Fibroblast of lung (primary cell): ENCODE measurements around the gene CLPTM1L. TPM values are rescaled to one million over a fixed set of nuclear protein-coding genes. Genes with fewer than 3 reads are reported as not detected.
A peak's percentile ranks its signal among the peaks of the same experiment; 100 is the strongest.
"Not testable (repeated sequence)": the region's sequence is repeated elsewhere in the genome, so short reads cannot be mapped to it uniquely, and the experiment has no call there.

ENCODE experiments used
- DNase-seq, 2 donors: peaks; one replicate each; pipeline versions ENCODE4 v3.0.0 to v3.0.0-alpha.2; 2010; ENCODE audit warnings: low read depth in 2 of 2
- H2AFZ ChIP-seq: 2 replicates; pipeline ENCODE4 v1.5.1; 2012; ENCODE audit warnings: low read length, control low read depth, inconsistent platforms
- H3K27ac ChIP-seq: 2 replicates; pipeline ENCODE4 v1.5.1; 2011; ENCODE audit warnings: low read length, control low read depth; ENCODE audit not compliant: insufficient read depth
- H3K27me3 ChIP-seq: 2 replicates; pipeline ENCODE4 v1.5.1; 2011; ENCODE audit warnings: mild to moderate bottlenecking, low read length; ENCODE audit not compliant: control insufficient read depth, insufficient read depth
- H3K36me3 ChIP-seq: 2 replicates; pipeline ENCODE4 v1.5.1; 2011; ENCODE audit warnings: low read length; ENCODE audit not compliant: control insufficient read depth, insufficient read depth
- H3K4me1 ChIP-seq: 2 replicates; pipeline ENCODE4 v1.5.1; 2011; ENCODE audit warnings: low read length; ENCODE audit not compliant: control insufficient read depth, insufficient read depth; ENCODE audit errors: extremely low read depth
- H3K4me2 ChIP-seq: 2 replicates; pipeline ENCODE4 v1.5.1; 2011; ENCODE audit warnings: low read length, control low read depth; ENCODE audit not compliant: insufficient read depth; ENCODE audit errors: extremely low read depth
- H3K4me3 ChIP-seq, 4 experiments: fragments of 200-600 bp in 1 of 4; sonication (generic) in 1 of 4; replicated peaks in 1 of 4; 2 replicates each; pipeline ENCODE4 v1.5.1; 2011 to 2016; ENCODE audit warnings: low read length in 4 of 4, low read depth in 3 of 4, mild to moderate bottlenecking in 3 of 4, control low read depth in 2 of 4, inconsistent platforms in 1 of 4, mixed read lengths in 1 of 4; ENCODE audit not compliant: insufficient read depth in 1 of 4; ENCODE audit errors: control extremely low read depth in 1 of 4
- H3K79me2 ChIP-seq: 2 replicates; pipeline ENCODE4 v1.5.1; 2012; ENCODE audit warnings: mild to moderate bottlenecking, low read length, inconsistent platforms; ENCODE audit not compliant: control insufficient read depth, insufficient read depth
- H3K9ac ChIP-seq: 2 replicates; pipeline ENCODE4 v1.5.1; 2011; ENCODE audit warnings: mild to moderate bottlenecking, low read length, control low read depth; ENCODE audit not compliant: insufficient read depth
- H3K9me3 ChIP-seq: 2 replicates; pipeline ENCODE4 v1.5.1; 2012; ENCODE audit warnings: low read depth, low read length; ENCODE audit not compliant: control insufficient read depth, insufficient read depth
- H4K20me1 ChIP-seq: 2 replicates; pipeline ENCODE4 v1.5.1; 2011; ENCODE audit warnings: low read length; ENCODE audit not compliant: control insufficient read depth, insufficient read depth; ENCODE audit errors: extremely low read depth
- CTCF ChIP-seq, 2 donors: IDR thresholded peaks in 1 of 2; conservative IDR thresholded peaks in 1 of 2; 1 replicate in 1 of 2; 2 replicates in 1 of 2; pipeline ENCODE4 v1.5.1; 2011 to 2012; ENCODE audit warnings: low read length in 2 of 2, control low read depth in 1 of 2, inconsistent platforms in 1 of 2, low read depth in 1 of 2, mild to moderate bottlenecking in 1 of 2
- EZH2 ChIP-seq: IDR thresholded peaks from 2 replicates; pipeline ENCODE4 v1.5.1; 2012; ENCODE audit warnings: low read length, control low read depth, mild to moderate bottlenecking; ENCODE audit errors: missing control alignments
- polyA plus RNA-seq, 2 donors: library from polyadenylated mRNA; depleted of rRNA in 1 of 2; stranded (reverse) in 1 of 2; unstranded in 1 of 2; fragments of >200 nt; gene quantifications; 2 replicates each; pipeline ENCODE4 v1.2.1, GENCODE V29; 2011 to 2012; ENCODE audit warnings: missing spikeins in 1 of 2
- total RNA-seq: library from RNA; depleted of rRNA; stranded (reverse); fragments of >200 nt; gene quantifications from 2 replicates; pipeline ENCODE4 v1.2.1, GENCODE V29; 2014

CLPTM1L gene
- total and polyA plus RNA-seq, 2 donors (not counting 1 experiment from before 2014, with no cell fraction given), result 89.3 to 215 TPM

GRCh38 chr5:1345876-1346626, 1.2 kb upstream of the CLPTM1L start:
- peaks cover 3% of the 10 kb centered on the region for H3K4me1 ChIP-seq
- H3K79me2 ChIP-seq, result peaks cover 10% of the 10 kb centered on the region
- DNase-seq, result no peak
- peak overlapping the region; percentile 94 for H3K27ac ChIP-seq
- no peak overlapping the region for H2AFZ ChIP-seq
- H3K4me2 ChIP-seq, result peak overlapping the region; percentile 95
- TF ChIP-seq EZH2 (no peak), CTCF (conservative IDR thresholded peaks at IDR 0.05 in 1 of 2, IDR thresholded peaks at IDR 0.05 in 1 of 2; ENCODE audit: low read depth in 1 of 2, low read length in 2 of 2) (no peak)
- no peaks in the 10 kb centered on the region for H4K20me1 ChIP-seq
- peak overlapping the region; percentile 95 for H3K9ac ChIP-seq
- peak overlapping the region; percentile 79 to 94 (median 87) for H3K4me3 ChIP-seq
- H3K36me3 ChIP-seq, result peaks cover 11% of the 10 kb centered on the region
- no peaks in the 10 kb centered on the region for H3K9me3 ChIP-seq
- no peaks in the 10 kb centered on the region for H3K27me3 ChIP-seq

DNA sequence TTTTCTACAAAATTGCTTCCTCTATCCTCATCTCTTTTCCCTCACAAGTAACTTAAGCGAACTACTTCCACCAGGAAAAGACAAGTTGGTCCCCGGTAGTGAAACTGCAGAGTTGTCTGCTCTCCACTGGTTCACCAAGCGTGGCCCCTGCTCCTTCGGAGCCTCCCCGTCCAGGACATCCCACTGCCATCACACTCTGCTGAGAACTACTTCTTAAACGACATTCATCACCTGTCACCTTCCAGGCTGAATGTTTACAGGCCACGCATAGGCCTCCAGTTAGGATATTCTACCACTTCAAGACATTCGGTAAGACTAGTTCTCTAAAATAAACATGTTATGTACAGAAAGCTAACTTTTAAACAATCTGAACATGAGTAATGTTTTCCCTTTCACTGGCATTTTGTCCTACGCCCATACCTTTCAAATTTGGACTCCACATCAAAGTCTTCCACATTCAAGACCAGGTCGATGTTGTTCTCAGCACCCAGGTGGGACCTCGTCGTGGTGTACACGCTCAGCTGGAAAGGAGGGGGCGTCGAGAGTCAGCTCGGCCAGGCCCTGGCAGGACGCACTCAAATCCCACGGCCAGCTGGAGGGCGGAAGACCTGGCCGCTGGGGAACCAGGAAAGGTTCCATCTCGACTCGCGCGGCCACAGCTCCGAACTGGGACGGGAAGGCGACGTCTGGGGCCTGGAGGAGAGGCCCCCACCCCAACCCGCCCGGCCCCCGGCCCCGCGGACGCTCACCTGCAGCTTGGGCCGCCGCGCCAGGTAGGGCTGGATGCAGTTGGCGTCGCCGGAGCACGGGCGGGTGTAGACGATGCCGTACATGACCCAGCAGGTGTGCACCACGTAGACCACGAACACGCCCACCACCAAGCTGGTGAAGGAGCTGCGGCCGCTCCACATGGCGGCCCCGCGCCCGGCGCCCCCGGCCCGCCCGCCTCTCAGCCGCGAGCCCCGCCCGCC, 683 bp downstream of the CLPTM1L start:
- H3K79me2 ChIP-seq, result peaks cover 10% of the 10 kb centered on the region
- H3K9ac ChIP-seq, result peak overlapping the region; percentile 95
- peak; percentile 7 to 21 for DNase-seq
- H3K4me1 ChIP-seq, result peaks cover 3% of the 10 kb centered on the region
- H3K4me2 ChIP-seq, result peak overlapping the region; percentile 94
- H4K20me1 ChIP-seq, result no peaks in the 10 kb centered on the region
- no peaks in the 10 kb centered on the region for H3K9me3 ChIP-seq
- peaks cover 18% of the 10 kb centered on the region for H3K36me3 ChIP-seq
- no peaks in the 10 kb centered on the region for H3K27me3 ChIP-seq
- peak overlapping the region; percentile 76 to 88 (median 78) for H3K4me3 ChIP-seq
- TF ChIP-seq EZH2 (no peak), CTCF (conservative IDR thresholded peaks at IDR 0.05 in 1 of 2, IDR thresholded peaks at IDR 0.05 in 1 of 2; ENCODE audit: low read depth in 1 of 2, low read length in 2 of 2) (no peak)
- peak overlapping the region; percentile 41 for H3K27ac ChIP-seq
- no peak overlapping the region for H2AFZ ChIP-seq

- H3K4me2 ChIP-seq, result peak overlapping the region; percentile 19
- TF ChIP-seq CTCF (conservative IDR thresholded peaks at IDR 0.05 in 1 of 2, IDR thresholded peaks at IDR 0.05 in 1 of 2; ENCODE audit: low read depth in 1 of 2, low read length in 2 of 2) (no peak), EZH2 (no peak)
- no peak overlapping the region for H2AFZ ChIP-seq
- H3K9ac ChIP-seq, result no peak overlapping the region
- peaks cover 10% of the 10 kb centered on the region for H3K79me2 ChIP-seq
- peak overlapping the region in 2 of 4 experiments; percentile 76 to 77 for H3K4me3 ChIP-seq
- no peak overlapping the region for H3K27ac ChIP-seq
- no peaks in the 10 kb centered on the region for H4K20me1 ChIP-seq
- no peaks in the 10 kb centered on the region for H3K27me3 ChIP-seq
- peaks cover 3% of the 10 kb centered on the region for H3K4me1 ChIP-seq
- peaks cover 18% of the 10 kb centered on the region for H3K36me3 ChIP-seq
- no peaks in the 10 kb centered on the region for H3K9me3 ChIP-seq
- DNase-seq, result no peak
Measured at GRCh38 chr5:1343315-1343751, 1.6 kb downstream of the CLPTM1L start.

GRCh38 chr5:1342711-1343110, 2.2 kb downstream of the CLPTM1L start:
- H3K27me3 ChIP-seq, H3K4me1 ChIP-seq, DNase-seq, H3K4me3 ChIP-seq, H3K9me3 ChIP-seq, H3K4me2 ChIP-seq, H4K20me1 ChIP-seq, H2AFZ ChIP-seq, H3K27ac ChIP-seq, H3K9ac ChIP-seq: not testable (repeated sequence)
- H3K36me3 ChIP-seq, result peaks cover 18% of the 10 kb centered on the region
- peaks cover 10% of the 10 kb centered on the region for H3K79me2 ChIP-seq
